ENCODE results near the gene TXNDC16. TPM values are rescaled to one million over a fixed set of nuclear protein-coding genes. Genes with fewer than 3 reads are reported as not detected.

TXNDC16 gene
- total RNA-seq, 2 experiments from 2014 or later = 10.1 to 13.2 TPM

Other genes starting within 250 kb of the TXNDC16 start
- gene PTGER2, start 238.2 kb downstream of the TXNDC16 start, total RNA-seq = 100 to 1,000 TPM; 115 to 119 TPM
- under 1 TPM; 0.45 to 0.47 TPM for gene GPR137C, start 331 bp upstream of the TXNDC16 start, total RNA-seq
- 100 to 1,000 TPM; 185 to 203 TPM for gene ERO1A, start 143.1 kb upstream of the TXNDC16 start, total RNA-seq
- 10 to 100 TPM; 79.9 to 80.7 TPM for gene PSMC6, start 154.7 kb upstream of the TXNDC16 start, total RNA-seq
- 10 to 100 TPM; 25.1 to 29.5 TPM for gene STYX, start 177.7 kb upstream of the TXNDC16 start, total RNA-seq
- 10 to 100 TPM in 1 of 2 experiments, 1 to 10 TPM in 1; 9.7 to 12.3 TPM for gene GNPNAT1, start 239.1 kb upstream of the TXNDC16 start, total RNA-seq

Measured in activated naive CD8-positive, alpha-beta T cell treated with anti-CD3 and anti-CD28 coated beads, Interleukin-2, amount 10 ng/mL, durations not matched to agents 7 days and 5 days (primary cell).